Posterior cingulate gyrus (tissue), 11 donors: ENCODE measurements around the gene WBP1L.
"Not testable (repeated sequence)": the region's sequence is repeated elsewhere in the genome, so short reads cannot be mapped to it uniquely, and the experiment has no call there.

Experiments used
- DNase-seq, 10 donors: peaks; one replicate each; pipeline versions ENCODE4 v3.0.0 to v3.0.0-alpha.2; 2020 to 2021; ENCODE audit warnings: mixed read lengths in 3 of 10
- intact Hi-C: fragments of 100-400 bp; cut with DNase I; formaldehyde crosslinking; loops from one replicate; pipeline ENCODE4 v1.15.1; 2023

Gene WBP1L

DNA sequence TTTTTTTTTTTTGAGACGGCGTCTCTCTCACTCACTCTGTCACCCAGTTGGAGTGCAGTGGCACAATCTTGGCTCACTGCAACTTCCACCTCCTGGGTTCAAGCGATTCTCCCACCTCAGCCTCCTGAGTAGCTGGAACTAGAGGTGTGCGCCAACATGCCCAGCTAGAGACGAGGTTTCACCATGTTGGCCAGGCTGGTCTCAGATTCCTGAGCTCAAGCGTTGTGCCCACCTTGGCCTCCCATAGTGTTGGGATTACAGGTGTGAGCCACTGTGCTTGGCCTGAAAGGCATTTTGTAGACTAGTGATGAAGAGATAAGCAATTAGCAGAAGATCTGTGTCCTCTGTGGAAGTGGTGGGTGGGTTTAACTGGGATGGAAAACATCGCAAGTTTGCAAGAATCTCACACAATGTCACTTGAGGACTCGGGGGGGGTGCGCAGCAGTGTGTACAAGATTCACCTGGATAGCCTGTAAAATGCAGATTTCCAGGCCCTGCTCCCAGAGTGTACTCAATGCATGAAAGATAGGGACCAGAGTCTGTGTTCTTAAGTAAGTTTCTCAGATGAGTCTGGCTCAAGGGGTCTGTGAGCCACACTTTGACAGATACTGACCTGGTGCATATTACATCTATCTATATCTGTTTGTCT, 82.5 kb downstream of the WBP1L start:
- no peak for DNase-seq
- intact Hi-C loops = no loop called here

DNA sequence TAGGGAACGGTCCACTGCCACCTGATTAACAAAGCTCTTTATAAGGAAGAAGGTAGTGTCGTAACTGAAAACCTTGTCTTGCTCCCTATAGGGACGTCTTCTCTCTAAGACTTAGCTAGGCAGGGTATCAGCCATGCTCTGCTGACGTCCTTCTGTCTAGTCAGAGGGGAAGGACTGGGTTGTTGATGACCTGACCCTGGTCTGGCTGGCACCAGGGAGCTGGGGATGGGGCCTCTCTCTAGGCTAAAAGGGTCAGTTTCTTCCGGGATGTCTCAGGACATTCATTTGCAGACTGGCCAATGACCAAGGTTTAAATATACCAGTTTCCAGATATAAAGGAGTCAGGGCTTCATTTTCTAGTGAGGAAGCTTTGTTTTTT, 83.8 kb downstream of the WBP1L start:
- intact Hi-C loops = no loop called here
- DNase-seq = no peak

DNA sequence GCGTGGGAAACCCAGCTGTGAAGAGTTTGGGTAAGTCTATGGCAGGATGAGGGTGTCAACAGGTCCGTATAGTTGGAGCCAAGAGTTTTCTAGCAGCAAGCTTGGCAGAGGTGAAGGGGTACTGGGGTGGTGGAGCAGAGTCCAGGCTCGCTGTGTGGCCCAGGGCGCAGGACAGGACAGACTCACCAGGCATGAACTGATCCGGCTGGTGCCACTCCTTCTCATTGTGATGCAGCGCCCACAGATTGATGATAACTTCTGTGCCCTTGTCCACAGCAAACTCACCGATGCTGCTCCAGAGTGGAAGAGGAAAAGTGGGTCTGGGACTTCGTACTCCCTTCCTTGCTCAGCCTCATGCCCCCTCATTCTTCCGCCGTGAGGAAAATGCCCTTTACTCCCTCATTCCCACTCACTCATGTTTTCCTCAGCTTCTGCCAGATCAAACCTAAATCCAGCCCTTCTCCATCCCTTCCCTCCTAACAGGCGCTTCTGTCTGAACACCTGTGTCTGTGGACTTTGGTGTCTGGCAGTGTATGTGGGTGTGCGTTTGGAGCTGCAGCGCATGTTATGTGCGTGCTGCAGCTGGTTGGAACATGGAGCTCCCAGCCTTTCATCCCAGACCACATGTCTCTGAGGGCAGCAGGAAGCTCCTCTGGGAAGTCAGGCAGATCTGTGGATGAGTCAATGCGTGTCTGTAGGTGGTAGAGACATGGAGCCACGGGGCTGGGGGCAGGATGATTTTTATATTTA, 87.7 kb downstream of the WBP1L start:
- peak in 1 of 10 donors; percentile 46 for DNase-seq
- intact Hi-C loops = loop anchor here (10.0 kb wide), 1 partner anchor 413 kb away; the partner anchor contains the start of gene RPEL1

DNA sequence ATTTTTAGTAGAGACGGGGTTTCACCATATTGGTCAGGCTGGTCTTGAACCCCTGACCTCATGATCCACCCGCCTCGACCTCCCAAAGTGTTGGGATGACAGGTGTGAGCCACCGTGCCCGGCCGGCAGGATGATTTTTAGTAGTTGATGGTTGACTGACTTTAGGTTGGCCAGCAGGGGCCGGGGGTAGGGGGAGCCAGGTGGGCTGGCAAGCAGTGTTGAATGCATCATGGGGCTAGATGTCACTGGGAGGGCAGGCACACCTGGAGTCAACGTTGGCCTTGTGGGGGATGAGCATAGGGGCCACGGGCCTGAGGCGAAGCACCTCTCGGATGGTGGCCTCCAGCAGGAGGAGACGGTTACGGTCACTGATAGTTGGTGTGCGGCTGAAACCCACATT, 88.5 kb downstream of the WBP1L start:
- no peak for DNase-seq
- intact Hi-C loops = loop anchor here (10.0 kb wide), 1 partner anchor 413 kb away; the partner anchor contains the start of gene RPEL1

DNA sequence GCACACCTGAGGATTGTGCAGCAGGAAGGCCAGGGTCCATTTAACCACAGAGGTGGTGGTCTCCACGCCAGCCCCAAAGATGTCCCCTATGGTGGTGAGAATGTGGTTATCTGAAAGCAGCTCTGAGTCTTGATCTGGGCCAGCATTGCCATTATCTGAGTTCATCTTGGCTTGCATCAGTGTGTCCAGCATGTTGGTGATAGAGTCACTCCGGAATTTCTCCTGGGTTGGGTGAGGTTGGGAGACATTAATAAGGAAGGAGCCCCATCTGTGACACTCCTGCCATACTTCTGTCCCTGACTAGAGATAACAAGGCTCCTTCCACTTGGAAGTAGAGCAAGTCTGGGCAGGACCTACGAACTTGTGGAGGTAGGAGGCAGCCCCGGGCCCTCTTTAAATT, 89.2 kb downstream of the WBP1L start:
- DNase-seq = no peak
- intact Hi-C loops = loop anchor here (10.0 kb wide), 1 partner anchor 412 kb away; the partner anchor contains the start of gene RPEL1

DNA sequence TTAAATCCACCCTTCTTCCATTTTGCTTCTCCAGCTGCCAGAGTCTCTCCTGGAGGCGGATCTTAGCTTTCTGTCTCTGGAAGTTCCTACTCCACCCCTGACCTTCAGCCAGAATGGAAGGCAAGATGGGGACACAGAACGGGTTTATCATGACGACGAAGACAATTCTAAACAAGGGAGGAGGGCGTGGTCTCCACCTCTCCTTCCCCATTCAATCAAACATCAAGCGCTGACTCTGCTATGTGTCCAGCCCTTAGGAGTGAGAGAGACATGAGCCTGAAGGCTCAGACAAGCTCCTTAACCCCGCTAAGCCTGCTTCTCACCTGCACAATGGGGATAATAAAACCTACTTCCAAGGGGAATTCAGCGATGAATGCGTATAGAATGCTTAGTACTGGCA, 90.4 kb downstream of the WBP1L start:
- no peak for DNase-seq
- intact Hi-C loops = loop anchor here (10.0 kb wide), 1 partner anchor 411 kb away; the partner anchor contains the start of gene RPEL1

DNA sequence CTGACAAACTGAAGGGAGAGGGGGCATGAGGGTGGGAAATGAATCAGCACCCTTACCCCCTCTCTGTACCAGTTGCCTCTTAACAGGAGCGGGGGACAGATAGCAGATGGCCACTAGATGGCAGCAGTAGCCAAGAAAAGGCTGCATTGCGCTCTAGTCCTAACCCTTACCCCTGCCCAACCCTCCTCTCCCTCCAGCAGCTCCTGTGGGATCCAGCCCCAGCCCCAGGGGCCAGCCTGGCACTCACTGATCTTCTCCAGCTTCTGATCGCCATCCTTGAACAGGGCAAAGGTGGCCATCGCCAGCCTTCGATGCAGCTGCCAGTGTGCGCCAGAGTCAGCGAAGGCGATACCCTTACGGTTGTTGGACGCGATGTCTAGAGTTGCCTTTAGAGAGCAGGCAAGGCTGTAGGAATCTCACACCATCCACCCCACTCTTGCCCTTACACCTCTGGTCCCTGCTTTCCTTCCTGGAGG, 91.3 kb downstream of the WBP1L start:
- peak; percentile 47 to 95 (median 76) for DNase-seq
- intact Hi-C loops = loop anchor here (1.0 to 10.0 kb wide), 2 partner anchors 66 to 410 kb away; partner anchors contain the start of gene RPEL1

DNA sequence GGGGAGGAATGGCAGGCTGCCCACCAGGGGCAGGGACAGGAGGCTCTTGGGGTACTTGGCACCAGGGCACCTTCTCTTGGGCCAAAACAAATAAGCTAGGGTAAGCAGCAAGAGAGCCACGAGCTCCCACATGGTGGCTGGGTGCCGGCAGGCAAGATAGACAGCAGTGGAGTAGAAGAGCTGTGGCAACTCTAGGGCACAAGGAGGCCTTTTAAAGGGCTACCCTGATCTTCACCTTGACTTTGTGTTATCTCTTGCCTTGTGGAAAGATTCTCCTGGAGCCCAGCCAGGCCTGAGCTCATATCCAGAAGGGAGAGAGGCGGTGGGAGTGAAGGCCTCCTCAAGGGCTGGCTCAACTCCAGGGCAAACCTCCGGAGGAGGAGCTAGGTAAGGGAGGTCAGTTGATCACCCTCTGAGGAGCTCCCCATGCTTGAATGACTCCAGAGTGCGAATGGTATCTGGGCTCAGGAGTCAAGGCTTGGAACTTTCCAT, 93.5 kb downstream of the WBP1L start, which contains the start of gene CYP17A1:
TSS of gene CYP17A1 (minus strand) at position 184 of the 492 bp plus-strand sequence. CDS start at position 132, 52 bp downstream.
- DNase-seq = no peak
- intact Hi-C loops = loop anchor here (10.0 kb wide), 1 partner anchor 408 kb away; the partner anchor contains the start of gene RPEL1

DNA sequence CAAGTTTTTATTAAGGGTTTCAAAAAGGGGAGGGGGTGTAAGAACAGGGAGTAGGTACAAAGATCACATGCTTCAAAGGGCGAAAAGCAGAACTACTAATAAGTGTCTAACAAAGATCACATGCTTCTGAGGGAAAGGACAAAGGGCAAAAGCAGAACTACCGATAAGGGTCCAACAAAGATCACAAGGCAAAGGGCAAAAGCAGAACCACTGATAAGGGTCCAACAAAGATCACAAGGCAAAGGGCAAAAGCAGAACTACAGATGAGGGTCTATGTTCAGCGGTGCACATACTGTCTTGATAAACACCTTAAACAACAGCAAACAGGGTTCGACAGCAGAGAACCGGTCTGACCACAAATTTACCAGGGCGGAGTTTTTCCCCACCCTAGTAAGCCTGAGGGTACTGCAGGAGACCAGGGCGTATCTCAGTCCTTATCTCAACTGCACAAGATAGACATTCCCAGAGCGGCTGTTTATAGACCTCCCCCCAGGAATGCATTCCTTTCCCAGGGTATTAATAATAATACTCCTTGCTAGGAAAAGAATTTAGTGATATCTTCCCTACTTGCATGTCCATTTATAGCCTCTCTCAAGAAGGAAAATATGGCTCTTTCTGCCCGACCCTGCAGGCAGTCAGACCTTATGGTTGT, 94.7 kb downstream of the WBP1L start:
- not testable (repeated sequence) for DNase-seq
- intact Hi-C loops = loop anchor here (10.0 kb wide), 1 partner anchor 406 kb away; the partner anchor contains the start of gene RPEL1

DNA sequence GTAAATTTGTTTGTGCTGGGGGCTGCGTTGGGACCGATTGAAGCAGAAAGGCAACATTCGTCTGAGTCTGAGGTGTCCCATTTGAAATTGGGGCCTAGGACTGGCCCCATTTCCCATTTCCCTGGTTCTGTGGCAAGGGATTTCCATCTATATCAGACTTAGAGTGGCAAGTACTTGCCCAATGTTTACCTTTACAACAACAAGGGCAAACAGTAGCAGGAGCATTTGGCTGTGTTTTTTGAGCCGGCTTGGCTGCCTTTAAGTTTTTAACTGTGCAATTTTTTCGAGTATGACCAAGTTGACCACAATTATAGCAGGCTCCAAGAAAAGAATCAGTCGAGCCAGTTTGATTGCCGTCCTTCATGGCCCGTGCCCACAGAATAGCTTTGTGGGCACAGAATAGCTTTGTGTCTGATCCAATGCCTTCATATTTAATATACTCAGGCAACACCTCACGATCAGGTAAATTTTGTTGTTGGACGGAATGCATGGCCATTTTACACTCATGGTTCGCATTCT, 98.1 kb downstream of the WBP1L start:
- DNase-seq = no peak
- intact Hi-C loops = no loop called here

DNA sequence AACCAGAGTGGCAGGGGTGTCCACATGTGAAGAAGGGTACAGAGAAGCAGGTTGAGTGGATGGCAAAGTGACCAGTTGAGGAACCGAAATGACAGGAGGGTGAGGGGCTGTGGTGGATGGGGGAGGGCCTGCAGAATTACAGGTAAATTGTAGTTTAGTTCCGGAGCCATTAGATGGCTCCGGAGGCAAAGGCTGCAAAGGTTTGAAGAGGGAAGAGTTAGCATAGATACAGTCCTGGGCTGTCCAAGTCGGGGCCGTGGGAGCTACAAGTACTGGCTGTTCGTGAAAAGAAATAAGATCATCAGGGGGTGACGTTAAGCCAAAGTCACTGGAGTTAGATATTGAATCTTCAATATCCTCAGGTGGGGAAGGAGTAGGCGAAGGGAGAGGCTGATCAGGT, 99.4 kb downstream of the WBP1L start:
- intact Hi-C loops = not testable (repeated sequence)

DNA sequence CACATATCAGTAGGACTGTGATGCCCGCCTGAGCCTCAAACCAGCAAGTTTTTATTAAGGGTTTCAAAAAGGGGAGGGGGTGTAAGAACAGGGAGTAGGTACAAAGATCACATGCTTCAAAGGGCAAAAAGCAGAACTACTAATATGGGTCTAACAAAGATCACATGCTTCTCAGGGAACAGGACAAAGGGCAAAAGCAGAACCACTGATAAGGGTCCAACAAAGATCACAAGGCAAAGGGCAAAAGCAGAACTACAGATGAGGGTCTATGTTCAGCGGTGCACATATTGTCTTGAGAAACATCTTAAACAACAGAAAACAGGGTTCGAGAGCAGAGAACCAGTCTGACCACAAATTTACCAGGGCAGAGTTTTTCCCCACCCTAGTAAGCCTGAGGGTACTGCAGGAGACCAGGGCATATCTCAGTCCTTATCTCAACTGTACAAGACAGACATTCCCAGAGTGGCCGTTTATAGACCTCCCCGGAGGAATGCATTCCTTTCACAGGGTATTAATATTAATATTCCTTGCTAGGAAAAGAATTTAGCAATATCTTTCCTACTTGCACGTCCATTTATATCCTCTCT, 100.5 kb downstream of the WBP1L start:
- intact Hi-C loops, DNase-seq: not testable (repeated sequence)

More for the DNA sequence above, 99.4 kb downstream of the WBP1L start:
- DNase-seq = not testable (repeated sequence)

DNA sequence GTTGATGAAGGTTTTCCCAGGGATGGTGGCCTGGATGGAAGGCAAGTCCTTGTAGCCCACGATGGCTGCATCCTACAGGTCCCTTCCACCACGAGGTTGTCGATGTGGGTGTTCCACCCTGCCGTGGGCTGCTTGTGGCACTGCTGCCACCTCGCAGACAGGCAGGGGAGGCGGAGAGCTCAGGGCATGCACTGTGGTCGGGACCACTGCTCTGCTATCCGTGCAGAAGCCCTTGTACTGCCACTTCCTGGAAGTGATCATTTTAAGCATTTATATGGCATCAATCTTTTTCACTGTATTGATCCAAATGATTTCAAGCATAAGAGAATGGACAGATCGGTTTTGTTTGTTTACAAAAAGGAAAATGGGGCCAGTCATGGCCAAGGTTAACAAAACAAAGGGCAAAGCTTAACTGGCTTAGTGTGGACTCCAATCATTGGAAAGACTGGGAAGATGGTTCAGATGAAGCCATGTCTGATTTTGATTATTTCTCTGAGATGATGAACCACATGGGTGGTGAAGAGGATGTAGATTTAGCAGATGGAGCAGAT, 101.7 kb downstream of the WBP1L start:
- no peak for DNase-seq
- intact Hi-C loops = no loop called here

DNA sequence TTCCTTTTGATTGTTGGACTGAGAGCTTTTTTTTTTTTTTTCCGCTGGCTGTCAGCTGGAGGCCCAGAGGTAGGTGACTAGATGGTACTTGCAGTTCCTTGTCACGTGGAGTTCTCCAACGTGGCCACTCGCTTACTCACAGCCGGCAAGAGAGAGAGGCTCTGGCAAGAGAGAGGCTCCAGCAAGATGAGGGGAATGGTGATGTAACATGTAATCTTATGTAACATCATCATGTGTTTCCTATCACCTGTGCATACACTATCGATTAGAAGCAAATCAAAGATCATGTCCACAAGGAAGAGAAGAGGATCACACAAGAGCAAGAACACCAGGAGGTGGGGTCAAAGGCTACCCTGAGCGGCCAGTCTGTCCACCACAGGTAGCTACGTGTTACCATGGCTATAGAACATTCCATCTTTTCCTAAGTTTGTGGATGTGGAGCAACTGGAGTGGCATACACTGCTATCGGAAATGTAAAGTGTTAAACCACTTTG, 106.3 kb downstream of the WBP1L start:
- no peak for DNase-seq
- intact Hi-C loops = no loop called here

DNA sequence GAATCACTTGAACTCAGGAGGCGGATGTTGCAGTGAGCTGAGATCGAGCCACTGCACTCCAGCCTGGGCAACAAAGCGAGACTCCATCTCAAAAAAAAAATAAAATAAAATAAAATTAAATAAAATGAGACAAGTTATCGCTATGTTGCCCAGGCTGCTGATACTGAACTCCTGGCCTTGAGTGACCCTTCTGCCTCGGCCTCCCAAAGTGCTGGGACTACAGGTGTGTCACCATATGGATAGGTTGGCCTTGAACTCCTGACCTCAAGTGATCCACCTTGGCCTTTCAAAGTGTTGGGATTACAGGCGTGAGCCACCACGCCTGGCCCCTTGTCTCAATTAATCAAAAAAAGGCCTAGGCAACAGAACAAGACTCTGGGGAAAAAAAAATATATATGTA, 109.5 kb downstream of the WBP1L start:
- DNase-seq, intact Hi-C loops: not testable (repeated sequence)

DNA sequence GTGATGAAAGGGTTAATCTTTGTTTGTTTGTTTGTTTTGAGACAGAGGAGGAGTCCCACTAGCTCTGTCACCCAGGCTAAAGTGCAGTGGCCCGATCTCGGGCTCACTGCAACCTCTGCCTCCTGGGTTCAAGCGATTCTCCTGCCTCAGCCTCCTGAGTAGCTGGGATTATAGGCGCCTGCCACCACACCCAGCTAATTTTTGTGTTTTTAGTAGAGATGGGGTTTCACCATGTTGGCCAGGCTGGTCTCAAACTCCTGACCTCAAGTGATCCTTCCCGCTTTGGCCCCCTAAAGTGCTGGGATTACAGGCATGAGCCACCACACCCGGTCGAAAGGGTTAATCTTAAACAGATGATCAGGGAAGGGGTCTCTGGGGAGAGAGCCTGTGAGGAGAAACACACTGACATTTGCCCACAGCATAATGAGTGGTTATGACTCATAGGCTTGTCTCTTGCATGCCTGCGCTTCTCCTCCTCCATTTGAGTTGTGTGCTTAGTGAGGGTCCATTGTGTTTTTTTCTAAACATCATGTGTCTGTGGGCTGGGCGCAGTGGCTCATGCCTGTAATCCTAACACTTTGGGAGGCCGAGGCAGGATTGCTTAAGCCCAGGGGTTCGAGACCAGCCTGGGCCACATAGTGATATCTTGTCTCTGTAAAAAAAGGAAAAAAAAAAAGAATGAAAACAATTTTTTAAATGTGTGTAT, 112.1 kb downstream of the WBP1L start:
- DNase-seq, intact Hi-C loops: not testable (repeated sequence)

DNA sequence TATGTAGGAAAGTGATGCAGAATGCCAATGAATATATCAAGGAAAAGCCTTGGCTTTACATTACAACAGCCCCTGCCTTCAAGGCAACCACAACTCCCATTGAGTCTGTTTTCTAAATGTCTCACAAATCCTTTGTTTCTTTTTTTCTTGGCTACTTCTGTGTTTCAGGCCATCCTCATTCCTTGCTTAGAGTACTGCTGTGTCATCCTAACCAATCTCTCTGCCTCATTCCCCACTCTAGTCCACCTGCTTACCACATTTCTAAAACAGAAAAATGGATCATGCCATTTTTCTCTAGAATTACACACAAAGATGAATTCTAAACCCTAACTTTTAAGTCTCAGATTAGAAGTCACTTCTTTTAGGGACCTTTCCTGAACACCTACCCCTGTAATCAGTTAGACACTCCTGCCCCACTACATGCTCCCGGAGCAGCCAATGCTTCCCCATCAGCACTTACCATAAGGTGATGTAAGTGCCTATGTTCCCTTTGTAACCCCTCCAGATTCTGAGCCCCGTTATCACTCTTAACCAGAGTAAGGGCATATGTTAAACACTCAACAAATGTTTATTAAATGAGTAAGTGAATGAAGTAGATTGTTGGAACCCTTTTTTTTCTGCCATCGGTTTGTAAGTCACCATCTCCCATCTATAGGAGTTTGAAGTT, 113.1 kb downstream of the WBP1L start:
- DNase-seq = no peak
- intact Hi-C loops = no loop called here

DNA sequence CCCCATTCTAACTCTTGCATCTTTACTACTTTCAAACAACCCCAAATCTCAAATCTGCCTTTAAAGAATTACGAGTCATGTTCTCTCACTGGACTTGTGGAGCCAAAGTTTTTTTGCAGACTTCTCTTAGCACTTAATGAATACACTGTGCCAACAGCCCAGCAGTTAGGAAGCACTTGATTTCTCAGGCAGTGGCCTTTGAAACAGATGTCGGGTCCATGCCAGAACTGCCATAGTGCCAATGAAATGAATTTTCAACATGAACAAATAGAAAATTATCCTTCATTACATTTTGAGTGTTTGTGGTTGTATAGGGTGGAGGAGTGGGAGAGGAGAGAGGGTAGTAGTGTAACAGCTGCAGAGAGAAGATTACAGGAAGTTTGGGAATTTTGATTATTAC, 116.2 kb downstream of the WBP1L start:
- DNase-seq = no peak
- intact Hi-C loops = no loop called here
